ENCODE measurements around the gene FHAD1. TPM values are rescaled to one million over a fixed set of nuclear protein-coding genes. Genes with fewer than 3 reads are reported as not detected.

FHAD1 gene
- total and polyA plus RNA-seq, 10 of the 15 experiments (the other 5 are each of a cell fraction or from before 2014, with no cell fraction given), result 0.09 to 1.0 (median 0.32) TPM; not detected in 2

GRCh38 chr1:15343099-15343498 is 96.1 kb downstream of the FHAD1 start:
- DNase-seq (ENCODE audit: low read depth, low spot score) (no peak), FAIRE-seq (no peak), ATAC-seq (no peak)
- RAD21 ChIA-PET (ENCODE audit: unreplicated experiment), result no interaction called here
- intact Hi-C loops (cut with micrococcal nuclease; ENCODE audit: unreplicated experiment), result no loop called here
- H3K4me1 ChIP-seq (ENCODE audit: control insufficient read depth, insufficient read depth, low read length), result peaks cover 23% of the 10 kb centered on the region
- no peaks in the 10 kb centered on the region for H3K36me3 ChIP-seq (ENCODE audit: control insufficient read depth in 2 of 2, insufficient read depth in 2 of 2, low read length in 1 of 2)
- no peaks in the 10 kb centered on the region for H3K27me3 ChIP-seq (replicated peaks in 1 of 2; ENCODE audit: control insufficient read depth in 2 of 2, insufficient read depth in 2 of 2, low read length in 1 of 2)
- no TSS peak for BruUV-seq (replicated peaks)
- in situ Hi-C loops (cut with MboI), result no loop called here
- H3K27ac ChIP-seq (ENCODE audit: control insufficient read depth, insufficient read depth), result no peak overlapping the region
- no peak overlapping the region for H3K9ac ChIP-seq (ENCODE audit: control insufficient read depth, insufficient read depth, low read length)
- H2AFZ ChIP-seq (ENCODE audit: control insufficient read depth, low read depth, low read length), result no peak overlapping the region
- CTCF ChIA-PET, result interaction anchor here (0.6 to 2.5 kb wide), 2 partner anchors 88 to 268 kb away, joined by 3 to 11 read pairs; no protein-coding TSS in a partner anchor
- WGBS (ENCODE audit: insufficient coverage, insufficient replicate concordance, low lambda C conversion rate, missing lambda C conversion rate), result 72% methylated on average over 7 of the region's 9 CpGs
- TF ChIP-seq CBFB (IDR thresholded peaks at IDR 0.05; ENCODE audit: low read depth), result no peak
- no peak overlapping the region for H3K4me2 ChIP-seq (ENCODE audit: control insufficient read depth, insufficient read depth)
- POLR2A ChIA-PET, result no interaction called here
- H3K79me2 ChIP-seq (ENCODE audit: control insufficient read depth, insufficient read depth, low read length), result no peaks in the 10 kb centered on the region
- no peaks in the 10 kb centered on the region; the same call in 2 of the 3 replicates for H3K9me3 ChIP-seq (replicated peaks; ENCODE audit: control insufficient read depth, insufficient read depth, low read length)
- SMC1A ChIA-PET (ENCODE audit: uncharacterized antibody, unreplicated experiment), result interaction anchor here (0.6 to 1.3 kb wide), 3 partner anchors 10 to 244 kb away, joined by 3 to 4 read pairs (median 4); no protein-coding TSS in a partner anchor
- H4K20me1 ChIP-seq (ENCODE audit: control insufficient read depth, insufficient read depth), result no peaks in the 10 kb centered on the region
- H3K4me3 ChIP-seq, result no peak overlapping the region

- no peak overlapping the region; the same call in 1 of the 2 replicates for H2AFZ ChIP-seq (ENCODE audit: control insufficient read depth, low read depth, low read length)
- H3K4me1 ChIP-seq (ENCODE audit: control insufficient read depth, insufficient read depth, low read length), result peaks cover 23% of the 10 kb centered on the region
- no peak overlapping the region for H3K9ac ChIP-seq (ENCODE audit: control insufficient read depth, insufficient read depth, low read length)
- RAD21 ChIA-PET (ENCODE audit: unreplicated experiment), result no interaction called here
- H3K9me3 ChIP-seq (replicated peaks; ENCODE audit: control insufficient read depth, insufficient read depth, low read length), result no peaks in the 10 kb centered on the region; the same call in 2 of the 3 replicates
- POLR2A ChIA-PET, result no interaction called here
- ATAC-seq (no peak), FAIRE-seq (no peak), DNase-seq (ENCODE audit: low read depth, low spot score) (no peak)
- 62% methylated on average over 11 of the region's 11 CpGs for WGBS (ENCODE audit: insufficient coverage, insufficient replicate concordance, low lambda C conversion rate, missing lambda C conversion rate)
- H3K4me3 ChIP-seq, result no peak overlapping the region
- no peak overlapping the region for H3K27ac ChIP-seq (ENCODE audit: control insufficient read depth, insufficient read depth)
- BruUV-seq (replicated peaks), result no TSS peak
- no peaks in the 10 kb centered on the region for H3K36me3 ChIP-seq (ENCODE audit: control insufficient read depth in 2 of 2, insufficient read depth in 2 of 2, low read length in 1 of 2)
- in situ Hi-C loops (cut with MboI), result no loop called here
- no peak for TF ChIP-seq WRNIP1 (IDR thresholded peaks at IDR 0.05; ENCODE audit: borderline replicate concordance, low read depth, low read length)
- TF ChIP-seq PAX5 (IDR thresholded peaks at IDR 0.05; ENCODE audit: borderline replicate concordance, low read depth, low read length), result no peak
- no peak for TF ChIP-seq EZH2 (IDR thresholded peaks at IDR 0.05; ENCODE audit: borderline replicate concordance, control insufficient read depth, low read depth, low read length)
- TF ChIP-seq ZZZ3 (IDR thresholded peaks at IDR 0.05; ENCODE audit: control insufficient read depth, insufficient read length, low read depth), result no peak
- TF ChIP-seq MYB (IDR thresholded peaks at IDR 0.05; ENCODE audit: borderline replicate concordance, low read depth, low read length), result no peak
- no peak for TF ChIP-seq EGR1 (IDR thresholded peaks at IDR 0.05; ENCODE audit: borderline replicate concordance in 1 of 2, low read depth in 2 of 2, low read length in 2 of 2)
- no peak for TF ChIP-seq TCF12 (IDR thresholded peaks at IDR 0.05; ENCODE audit: low read depth, low read length)
- TF ChIP-seq TBL1XR1 (IDR thresholded peaks at IDR 0.05; ENCODE audit: low read depth, low read length), result no peak
- no peak for TF ChIP-seq TCF7 (IDR thresholded peaks at IDR 0.05; ENCODE audit: borderline replicate concordance)
- TF ChIP-seq CBFB (IDR thresholded peaks at IDR 0.05; ENCODE audit: low read depth), result no peak
- TF ChIP-seq RB1 (IDR thresholded peaks at IDR 0.05; ENCODE audit: borderline replicate concordance), result no peak
- no peak for TF ChIP-seq BCL11A (IDR thresholded peaks at IDR 0.05; ENCODE audit: low read depth, low read length)
- no peak for TF ChIP-seq GABPA (IDR thresholded peaks at IDR 0.05; ENCODE audit: low read depth)
- no peaks in the 10 kb centered on the region for H4K20me1 ChIP-seq (ENCODE audit: control insufficient read depth, insufficient read depth)
- SMC1A ChIA-PET (ENCODE audit: uncharacterized antibody, unreplicated experiment), result no interaction called here
- CTCF ChIA-PET, result interaction anchor here (0.6 to 2.5 kb wide), 2 partner anchors 88 to 268 kb away, joined by 3 to 11 read pairs; no protein-coding TSS in a partner anchor
- H3K4me2 ChIP-seq (ENCODE audit: control insufficient read depth, insufficient read depth), result no peak overlapping the region
- intact Hi-C loops (cut with micrococcal nuclease; ENCODE audit: unreplicated experiment), result no loop called here
- H3K79me2 ChIP-seq (ENCODE audit: control insufficient read depth, insufficient read depth, low read length), result no peaks in the 10 kb centered on the region
- H3K27me3 ChIP-seq (replicated peaks in 1 of 2; ENCODE audit: control insufficient read depth in 2 of 2, insufficient read depth in 2 of 2, low read length in 1 of 2), result no peaks in the 10 kb centered on the region
Measured at GRCh38 chr1:15343729-15344128, 96.7 kb downstream of the FHAD1 start.
